Gastrocnemius medialis (tissue), 4 donors: ENCODE measurements around the gene POLR3H. TPM values are rescaled to one million over a fixed set of nuclear protein-coding genes. Genes with fewer than 3 reads are reported as not detected.

Source experiments
- ATAC-seq, 2 donors: fragments of 150-250 bp; one replicate each; pipeline ENCODE4 v1.9.1; 2016
- DNase-seq, 2 donors: peaks; one replicate each; pipeline ENCODE4 v3.0.0-alpha.2; 2019
- H3K27ac ChIP-seq, 4 donors: fragments of 200-600 bp; sonication (generic); 1 replicate in 1 of 4; 2 replicates in 3 of 4; pipeline ENCODE4 v1.5.1; 2016 to 2018; ENCODE audit warnings: mild to moderate bottlenecking in 2 of 4, moderate library complexity in 1 of 4
- H3K27me3 ChIP-seq, 3 donors: fragments of 200-600 bp; sonication (generic) in 2 of 3; 1 replicate in 1 of 3; 2 replicates in 2 of 3; pipeline versions ENCODE4 v1.5.1 to v1.6.0; 2016 to 2019; ENCODE audit warnings: mild to moderate bottlenecking in 1 of 3, moderate library complexity in 1 of 3
- H3K36me3 ChIP-seq, 2 donors: fragments of 200-600 bp; sonication (generic) in 1 of 2; one replicate each; pipeline ENCODE4 v1.5.1; 2017 to 2018
- H3K4me1 ChIP-seq, 2 donors: fragments of 200-600 bp; sonication (generic) in 1 of 2; one replicate each; pipeline ENCODE4 v1.5.1; 2016 to 2017; ENCODE audit warnings: mild to moderate bottlenecking in 2 of 2
- H3K4me3 ChIP-seq, 4 donors: fragments of 200-600 bp; sonication (generic) in 3 of 4; 1 replicate in 1 of 4; 2 replicates in 3 of 4; pipeline ENCODE4 v1.5.1; 2016 to 2019; ENCODE audit warnings: mild to moderate bottlenecking in 2 of 4
- H3K9me3 ChIP-seq, 3 donors: fragments of 200-600 bp; sonication (generic) in 2 of 3; 1 replicate in 1 of 3; 2 replicates in 2 of 3; pipeline ENCODE4 v1.5.1; 2016 to 2019
- POLR2A ChIP-seq, 2 donors: fragments of 450-650 bp; IDR thresholded peaks; one replicate each; pipeline ENCODE4 v1.6.1; 2017; ENCODE audit warnings: antibody characterized with exemption in 2 of 2, mild to moderate bottlenecking in 2 of 2, moderate library complexity in 2 of 2
- in situ Hi-C, 4 donors: fragments of 200-750 bp; cut with MboI; loops; one replicate each; pipeline versions ENCODE4 v1.15.0 to v1.8.0; 2017; ENCODE audit warnings: low sequenced_read_pairs in 4 of 4
- intact Hi-C: fragments of 100-400 bp; cut with DNase I; formaldehyde crosslinking; loops from one replicate; pipeline ENCODE4 v1.15.1; 2023; ENCODE audit warnings: low total_unique reads
- total RNA-seq, 4 donors: library from RNA; depleted of rRNA; stranded (reverse); fragments of >200 nt; gene quantifications; one replicate each; pipeline versions ENCODE4 v1.1.0 to v1.2.3, GENCODE V29; 2016
- TF ChIP-seq, protein P1 (sequence below), 5 experiments: fragments of 450-650 bp in 3 of 5; fragments of 200-600 bp in 2 of 5; sonication (generic) in 2 of 5; IDR thresholded peaks in 4 of 5; conservative IDR thresholded peaks in 1 of 5; 1 replicate in 4 of 5; 2 replicates in 1 of 5; pipeline ENCODE4 v1.5.1; 2016 to 2019; ENCODE audit warnings: antibody characterized with exemption in 5 of 5, mild to moderate bottlenecking in 3 of 5, moderate library complexity in 3 of 5

The POLR3H gene
- total RNA-seq, 4 donors from 2014 or later, result 5.7 to 11.0 (median 6.9) TPM

DNA sequence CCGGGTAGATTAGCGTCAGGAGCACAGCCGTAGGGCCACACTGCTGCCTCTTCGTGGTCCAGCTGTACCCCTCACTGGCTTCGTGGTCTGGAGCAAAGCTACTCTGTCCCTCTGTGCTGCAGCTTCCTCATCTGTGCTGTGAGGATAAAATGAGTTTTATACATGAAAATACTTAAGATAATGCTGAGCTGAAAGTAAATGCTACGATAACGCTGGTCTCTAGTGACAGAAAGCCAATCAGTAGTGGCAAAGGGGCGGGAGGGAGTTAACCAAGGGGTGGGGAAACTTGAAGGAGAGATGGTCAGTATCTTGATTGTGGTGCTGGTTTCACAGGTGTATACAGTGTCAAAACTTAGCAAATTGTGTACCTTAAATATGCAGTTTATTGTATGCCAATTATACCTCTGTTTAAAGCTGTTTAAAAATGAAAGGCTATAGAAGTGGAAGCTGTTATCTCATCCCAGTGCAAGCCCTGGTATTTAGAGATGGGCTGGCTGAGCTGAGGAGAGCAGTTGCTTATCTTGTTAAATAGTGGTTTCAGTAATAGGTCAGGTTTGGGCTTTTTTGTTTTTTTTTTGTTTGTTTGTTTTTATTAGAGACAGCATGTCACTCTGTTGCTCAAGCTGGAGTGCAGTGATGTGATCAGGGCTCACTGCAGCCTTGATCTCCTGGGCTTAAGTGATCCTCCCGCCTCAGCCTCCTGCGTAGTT is 38.6 kb downstream of the POLR3H start:
- no peaks in the 10 kb centered on the region for H3K9me3 ChIP-seq
- ATAC-seq, result no peak
- in situ Hi-C loops (no loop called here), intact Hi-C loops (no loop called here)
- H3K4me3 ChIP-seq, result no peak overlapping the region
- H3K27me3 ChIP-seq, result no peaks in the 10 kb centered on the region
- TF ChIP-seq, protein P1, sequence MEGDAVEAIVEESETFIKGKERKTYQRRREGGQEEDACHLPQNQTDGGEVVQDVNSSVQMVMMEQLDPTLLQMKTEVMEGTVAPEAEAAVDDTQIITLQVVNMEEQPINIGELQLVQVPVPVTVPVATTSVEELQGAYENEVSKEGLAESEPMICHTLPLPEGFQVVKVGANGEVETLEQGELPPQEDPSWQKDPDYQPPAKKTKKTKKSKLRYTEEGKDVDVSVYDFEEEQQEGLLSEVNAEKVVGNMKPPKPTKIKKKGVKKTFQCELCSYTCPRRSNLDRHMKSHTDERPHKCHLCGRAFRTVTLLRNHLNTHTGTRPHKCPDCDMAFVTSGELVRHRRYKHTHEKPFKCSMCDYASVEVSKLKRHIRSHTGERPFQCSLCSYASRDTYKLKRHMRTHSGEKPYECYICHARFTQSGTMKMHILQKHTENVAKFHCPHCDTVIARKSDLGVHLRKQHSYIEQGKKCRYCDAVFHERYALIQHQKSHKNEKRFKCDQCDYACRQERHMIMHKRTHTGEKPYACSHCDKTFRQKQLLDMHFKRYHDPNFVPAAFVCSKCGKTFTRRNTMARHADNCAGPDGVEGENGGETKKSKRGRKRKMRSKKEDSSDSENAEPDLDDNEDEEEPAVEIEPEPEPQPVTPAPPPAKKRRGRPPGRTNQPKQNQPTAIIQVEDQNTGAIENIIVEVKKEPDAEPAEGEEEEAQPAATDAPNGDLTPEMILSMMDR (IDR thresholded peaks at IDR 0.05 in 4 of 5, conservative IDR thresholded peaks at IDR 0.05 in 1 of 5), result no peak
- no peak for TF ChIP-seq POLR2A (IDR thresholded peaks at IDR 0.05)
- DNase-seq, result no peak
- H3K4me1 ChIP-seq, result peaks cover 73 to 76% of the 10 kb centered on the region in 2 donors
- H3K36me3 ChIP-seq, result peaks cover 0 to 39% of the 10 kb centered on the region in 2 donors
- peak overlapping the region; percentile 96 to 98 (median 96) for H3K27ac ChIP-seq

DNA sequence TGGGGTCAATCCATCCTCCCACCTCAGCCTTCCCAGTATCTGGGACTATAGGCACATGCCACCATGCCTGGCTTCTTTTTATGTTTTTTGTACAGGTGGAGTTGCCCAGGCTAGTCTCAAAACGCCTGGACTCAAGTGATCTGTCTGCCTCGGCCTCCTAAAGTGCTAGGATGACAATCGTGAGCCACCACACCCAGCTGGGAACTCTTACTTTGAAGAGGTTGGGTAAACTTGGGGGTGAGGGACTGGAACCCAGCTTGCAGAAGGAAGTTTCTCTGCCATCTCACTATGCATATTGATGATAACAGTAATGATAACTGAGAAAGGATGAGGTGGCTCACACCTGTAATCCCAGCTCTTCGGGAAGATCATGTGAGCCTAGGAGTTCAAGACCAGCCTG is 39.5 kb downstream of the POLR3H start:
- Histone ChIP-seq H3K36me3 (peaks cover 0 to 47% of the 10 kb centered on the region in 2 donors), H3K4me3 (no peak overlapping the region), H3K27me3 (no peaks in the 10 kb centered on the region), H3K27ac (peak overlapping the region; percentile 96 to 98 (median 96)), H3K4me1 (peaks cover 78 to 81% of the 10 kb centered on the region in 2 donors), H3K9me3 (no peaks in the 10 kb centered on the region)
- DNase-seq (no peak), ATAC-seq (peak in 1 of 2 donors; percentile 4)
- no peak for TF ChIP-seq POLR2A (IDR thresholded peaks at IDR 0.05)
- TF ChIP-seq, protein P1 (IDR thresholded peaks at IDR 0.05 in 4 of 5, conservative IDR thresholded peaks at IDR 0.05 in 1 of 5), result no peak
- in situ Hi-C loops (no loop called here), intact Hi-C loops (no loop called here)

DNA sequence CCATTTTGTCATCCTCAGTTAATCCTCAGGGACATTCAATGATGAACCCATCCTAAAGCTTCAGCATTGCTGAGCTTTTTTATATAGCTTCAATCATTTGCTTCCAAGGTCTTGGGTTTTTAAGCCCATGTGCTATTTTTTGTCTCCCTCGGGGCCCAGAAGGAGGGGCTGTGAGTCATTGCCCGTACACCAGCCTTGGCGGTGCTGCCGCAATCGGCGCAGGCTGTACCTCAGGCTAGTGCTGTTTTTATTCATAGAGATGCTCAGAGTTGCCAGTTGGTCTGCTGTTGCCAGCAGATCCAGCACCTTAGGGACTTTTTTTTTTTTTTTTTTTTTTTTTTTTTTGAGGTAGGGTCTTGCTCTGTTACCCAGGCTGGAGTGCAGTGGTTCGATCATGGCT is 39.9 kb downstream of the POLR3H start:
- peak; percentile 80 to 87 for ATAC-seq
- H3K27ac ChIP-seq, result peak overlapping the region; percentile 96 to 98 (median 96)
- no peaks in the 10 kb centered on the region for H3K9me3 ChIP-seq
- TF ChIP-seq, protein P1 (IDR thresholded peaks at IDR 0.05 in 4 of 5, conservative IDR thresholded peaks at IDR 0.05 in 1 of 5), result no peak
- intact Hi-C loops (no loop called here), in situ Hi-C loops (no loop called here)
- H3K4me3 ChIP-seq, result no peak overlapping the region
- peaks cover 82 to 85% of the 10 kb centered on the region in 2 donors for H3K4me1 ChIP-seq
- H3K27me3 ChIP-seq, result no peaks in the 10 kb centered on the region
- peaks cover 0 to 51% of the 10 kb centered on the region in 2 donors for H3K36me3 ChIP-seq
- DNase-seq, result peak; percentile 86 to 89

DNA sequence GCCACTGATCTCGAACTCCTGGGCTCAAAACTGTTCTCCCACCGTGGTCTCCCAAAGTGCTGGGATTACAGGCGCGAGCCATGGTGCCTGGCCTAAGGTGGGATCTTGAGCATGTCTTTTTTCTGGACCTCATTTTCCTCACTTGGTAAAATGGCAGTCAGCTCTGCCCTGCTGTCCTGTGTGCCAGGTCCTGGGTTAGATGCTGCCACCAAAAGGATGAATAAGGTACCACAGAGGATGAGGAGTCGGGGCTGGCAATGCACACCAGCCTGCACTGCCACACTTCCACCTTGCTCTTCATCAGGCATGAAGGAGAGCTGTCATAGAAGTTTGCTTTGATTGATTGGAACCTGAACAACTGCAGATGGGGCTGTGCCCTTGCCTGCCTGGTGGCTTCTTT is 43.1 kb downstream of the POLR3H start:
- peak in 1 of 2 donors; percentile 37 for ATAC-seq
- peaks cover 75 to 77% of the 10 kb centered on the region in 2 donors for H3K4me1 ChIP-seq
- peak overlapping the region; percentile 96 to 98 (median 96) for H3K27ac ChIP-seq

More for the DNA sequence above, 43.1 kb downstream of the POLR3H start:
- intact Hi-C loops (no loop called here), in situ Hi-C loops (no loop called here)
- H3K4me3 ChIP-seq, result no peak overlapping the region
- no peak for DNase-seq
- TF ChIP-seq, protein P1 (IDR thresholded peaks at IDR 0.05 in 4 of 5, conservative IDR thresholded peaks at IDR 0.05 in 1 of 5), result no peak
- TF ChIP-seq POLR2A (IDR thresholded peaks at IDR 0.05), result no peak
- H3K9me3 ChIP-seq, result no peaks in the 10 kb centered on the region
- H3K27me3 ChIP-seq, result no peaks in the 10 kb centered on the region
- H3K36me3 ChIP-seq, result peaks cover 0 to 43% of the 10 kb centered on the region in 2 donors
